ENCODE measurements around the gene URB1.
"Not testable (repeated sequence)": the region's sequence is repeated elsewhere in the genome, so short reads cannot be mapped to it uniquely, and the experiment has no call there.

URB1 gene

DNA sequence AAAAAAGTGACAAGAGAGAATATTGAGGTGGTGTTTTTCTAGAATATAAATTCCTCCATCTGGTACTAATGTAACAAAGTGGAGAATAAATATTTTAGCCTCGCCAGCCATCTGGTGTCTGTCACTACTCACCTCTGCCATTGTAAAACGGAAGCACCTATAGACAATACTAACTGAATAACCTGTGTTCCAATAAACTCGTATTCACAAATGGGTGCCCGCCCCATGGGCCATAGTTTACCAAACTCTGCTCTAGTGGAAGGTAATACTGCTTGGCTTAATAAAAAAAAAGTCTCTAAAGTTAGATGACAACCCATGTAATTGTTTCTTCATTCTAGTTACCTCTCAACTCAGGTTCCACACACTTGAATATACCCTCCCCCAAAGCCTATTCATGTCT is 122.1 kb downstream of the URB1 start:
- TF ChIP-seq, protein P1, sequence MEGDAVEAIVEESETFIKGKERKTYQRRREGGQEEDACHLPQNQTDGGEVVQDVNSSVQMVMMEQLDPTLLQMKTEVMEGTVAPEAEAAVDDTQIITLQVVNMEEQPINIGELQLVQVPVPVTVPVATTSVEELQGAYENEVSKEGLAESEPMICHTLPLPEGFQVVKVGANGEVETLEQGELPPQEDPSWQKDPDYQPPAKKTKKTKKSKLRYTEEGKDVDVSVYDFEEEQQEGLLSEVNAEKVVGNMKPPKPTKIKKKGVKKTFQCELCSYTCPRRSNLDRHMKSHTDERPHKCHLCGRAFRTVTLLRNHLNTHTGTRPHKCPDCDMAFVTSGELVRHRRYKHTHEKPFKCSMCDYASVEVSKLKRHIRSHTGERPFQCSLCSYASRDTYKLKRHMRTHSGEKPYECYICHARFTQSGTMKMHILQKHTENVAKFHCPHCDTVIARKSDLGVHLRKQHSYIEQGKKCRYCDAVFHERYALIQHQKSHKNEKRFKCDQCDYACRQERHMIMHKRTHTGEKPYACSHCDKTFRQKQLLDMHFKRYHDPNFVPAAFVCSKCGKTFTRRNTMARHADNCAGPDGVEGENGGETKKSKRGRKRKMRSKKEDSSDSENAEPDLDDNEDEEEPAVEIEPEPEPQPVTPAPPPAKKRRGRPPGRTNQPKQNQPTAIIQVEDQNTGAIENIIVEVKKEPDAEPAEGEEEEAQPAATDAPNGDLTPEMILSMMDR (IDR thresholded peaks at IDR 0.05), result no peak
- TF ChIP-seq ZFX (IDR thresholded peaks at IDR 0.05; ENCODE audit: borderline replicate concordance), result no peak
- H3K27ac ChIP-seq, result no peak overlapping the region

DNA sequence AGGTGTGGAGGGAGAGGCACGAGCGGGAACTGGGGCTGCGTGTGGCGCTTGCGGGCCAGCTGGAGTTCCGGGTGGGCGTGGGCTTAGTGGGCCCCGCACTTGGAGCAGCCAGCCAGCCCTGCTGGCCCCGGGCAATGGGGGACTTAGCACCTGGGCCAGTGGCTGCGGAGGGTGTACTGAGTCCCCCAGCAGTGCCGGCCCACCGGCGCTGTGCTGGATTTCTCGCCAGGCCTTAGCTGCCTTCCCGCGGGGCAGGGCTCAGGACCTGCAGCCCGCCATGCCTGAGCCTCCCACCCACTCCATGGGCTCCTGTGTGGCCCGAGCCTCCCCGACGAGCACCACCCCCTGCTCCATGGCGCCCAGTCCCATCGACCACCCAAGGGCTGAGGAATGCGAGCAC is 127.5 kb downstream of the URB1 start:
- not testable (repeated sequence) for H3K27ac ChIP-seq

DNA sequence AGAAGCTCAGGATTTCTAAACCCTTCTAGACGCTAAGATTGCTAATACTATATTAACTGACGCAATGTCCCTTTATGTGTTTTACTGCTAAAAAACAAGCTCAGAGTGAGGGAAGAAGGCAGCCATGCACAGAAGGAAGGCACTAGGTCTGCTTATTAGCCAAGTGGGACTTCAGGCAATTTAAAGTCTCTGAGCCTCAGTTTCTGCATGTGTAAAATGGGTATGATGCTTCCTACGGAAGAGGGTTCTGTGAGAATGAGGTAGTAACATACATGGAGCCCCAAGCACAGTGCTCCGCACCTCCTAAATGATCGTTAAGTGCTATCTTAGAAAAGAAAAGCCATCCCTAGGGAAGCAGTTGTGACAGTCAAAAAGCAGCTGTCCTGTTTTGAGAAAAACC is 130.9 kb downstream of the URB1 start:
- no peak overlapping the region for H3K27ac ChIP-seq
- TF ChIP-seq, protein P1 (IDR thresholded peaks at IDR 0.05), result no peak
- no peak for TF ChIP-seq ZFX (IDR thresholded peaks at IDR 0.05; ENCODE audit: borderline replicate concordance)

Data from 22Rv1 (cell line).